Hematopoietic multipotent progenitor cell treated with erythropoietin and hydrocortisone succinate and interleukin-3 and kit ligand, for 6 days (in vitro differentiated cells): ENCODE data around the gene DEFB118.
"Not testable (repeated sequence)": the region's sequence is repeated elsewhere in the genome, so short reads cannot be mapped to it uniquely, and the experiment has no call there.

Experiments used
- DNase-seq: peaks from one replicate; pipeline ENCODE4 v3.0.0-alpha.2; 2015

Gene DEFB118, protein sequence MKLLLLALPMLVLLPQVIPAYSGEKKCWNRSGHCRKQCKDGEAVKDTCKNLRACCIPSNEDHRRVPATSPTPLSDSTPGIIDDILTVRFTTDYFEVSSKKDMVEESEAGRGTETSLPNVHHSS

DNA sequence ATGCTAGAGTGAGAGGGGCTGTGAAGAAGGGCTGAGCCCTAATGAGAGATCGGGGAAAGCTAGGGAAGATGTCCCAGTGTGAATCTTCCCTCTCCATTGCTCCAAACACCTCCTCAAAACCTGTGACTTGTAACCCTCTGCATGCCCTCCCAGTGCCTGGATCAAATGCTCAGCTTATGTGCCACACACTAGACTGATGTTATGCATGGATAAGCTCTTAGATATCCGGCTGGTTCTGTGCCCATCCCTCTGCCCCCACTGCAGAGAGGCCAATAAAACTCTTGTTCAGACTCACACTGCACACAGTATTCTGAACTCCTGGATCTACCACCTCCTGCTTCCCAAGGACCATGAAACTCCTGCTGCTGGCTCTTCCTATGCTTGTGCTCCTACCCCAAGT is at the start of gene DEFB118:
Gene DEFB118, plus strand, starts transcription at position 301 of the 400 bp plus-strand sequence. Its CDS starts 50 bp downstream, at position 351.
- no peak for DNase-seq

DNA sequence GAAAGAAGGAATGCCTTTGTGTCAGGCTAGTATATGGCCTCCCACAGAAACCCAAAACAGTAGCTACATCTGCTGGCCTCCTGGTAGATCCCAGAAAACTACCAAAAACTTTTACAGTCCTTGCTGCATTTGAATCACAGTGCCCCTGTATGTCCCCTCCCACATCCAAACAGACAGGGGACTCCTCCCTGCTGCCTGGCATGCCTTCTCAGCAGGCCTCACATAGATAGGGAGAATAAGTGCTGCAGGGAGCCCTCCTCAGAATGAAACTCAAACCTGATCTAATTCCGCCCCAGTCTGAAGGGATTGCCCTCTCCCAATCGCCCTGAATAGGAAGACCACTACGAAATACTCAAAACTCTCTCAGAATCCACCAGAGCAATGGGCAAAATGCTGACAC is 45.9 kb upstream of the DEFB118 start:
- no peak for DNase-seq

DNA sequence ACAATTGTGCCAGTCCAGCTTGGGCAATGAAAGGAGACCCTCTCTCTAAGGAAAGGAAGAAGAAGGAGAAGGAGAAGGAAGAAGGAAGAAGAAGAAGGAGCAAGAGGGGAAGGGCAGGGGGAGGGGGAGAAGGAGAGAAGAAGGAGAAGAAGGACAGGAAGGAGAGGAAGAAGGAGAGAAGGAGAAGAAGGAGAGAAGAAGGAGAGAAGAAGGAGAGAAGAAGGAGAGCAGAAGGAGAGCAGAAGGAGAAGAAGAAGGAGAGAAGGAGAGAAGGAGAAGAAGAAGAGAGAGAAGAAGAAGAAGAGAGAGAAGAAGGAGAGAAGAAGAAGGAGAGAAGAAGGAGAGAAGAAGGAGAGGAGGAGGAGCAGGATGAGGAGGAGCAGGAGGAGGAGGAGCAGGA is 37.5 kb upstream of the DEFB118 start:
- no peak for DNase-seq

DNA sequence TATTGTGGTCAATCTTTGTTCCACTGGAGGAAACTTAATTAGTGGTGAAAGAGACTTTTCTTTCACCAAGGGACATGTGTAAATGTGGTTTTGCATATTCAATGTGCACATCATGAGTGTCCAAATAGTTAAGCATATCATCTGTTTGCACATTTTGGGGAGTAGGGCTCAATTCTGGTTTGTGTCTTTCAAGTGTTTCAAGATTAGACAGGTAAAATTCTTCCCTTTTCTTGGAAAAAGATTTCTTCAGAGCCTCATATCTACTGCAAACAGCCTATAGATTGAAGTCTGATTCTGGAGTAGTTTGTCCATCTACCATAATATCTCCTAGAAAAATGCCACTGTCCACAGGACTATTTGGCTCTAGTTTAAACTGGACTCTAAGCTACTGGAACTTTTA is 26.9 kb upstream of the DEFB118 start:
- no peak for DNase-seq

DNA sequence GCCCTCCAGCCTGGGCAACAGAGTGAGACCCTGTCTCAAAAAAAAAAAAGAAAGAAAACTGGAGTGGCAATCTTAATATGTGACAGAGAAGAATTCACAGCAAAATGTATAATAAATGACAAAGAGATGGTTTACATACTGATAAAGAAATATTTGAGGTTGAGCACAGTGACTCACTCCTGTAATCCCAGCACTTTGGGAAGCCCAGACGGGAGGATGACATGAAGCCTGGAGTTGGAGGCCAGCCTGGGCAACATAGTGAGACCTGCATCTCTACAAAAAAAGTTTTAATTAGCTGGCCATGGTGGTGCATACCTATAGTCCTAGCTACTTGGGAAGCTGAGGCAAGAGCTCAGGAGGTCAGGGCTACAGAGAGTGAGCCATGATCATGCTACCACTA is 12.4 kb upstream of the DEFB118 start:
- no peak for DNase-seq

DNA sequence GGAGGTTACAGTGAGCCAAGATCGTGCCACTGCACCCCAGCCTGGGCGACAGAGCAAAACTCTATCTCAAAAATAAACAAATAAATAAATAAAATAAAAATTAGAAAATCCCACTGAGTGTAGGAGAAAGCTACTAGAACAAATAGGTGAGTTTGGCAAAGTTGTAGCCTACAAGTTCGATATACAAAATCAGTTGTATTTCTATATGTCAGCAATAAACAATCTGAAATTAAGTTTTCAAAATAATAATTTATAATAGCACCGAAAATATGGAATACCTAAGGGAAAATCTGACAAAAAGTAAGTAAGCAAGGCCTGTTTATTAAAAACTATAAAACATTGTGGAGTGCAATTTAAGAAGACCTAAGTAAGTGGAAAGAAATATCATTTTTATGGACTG is 5.1 kb upstream of the DEFB118 start:
- no peak for DNase-seq

DNA sequence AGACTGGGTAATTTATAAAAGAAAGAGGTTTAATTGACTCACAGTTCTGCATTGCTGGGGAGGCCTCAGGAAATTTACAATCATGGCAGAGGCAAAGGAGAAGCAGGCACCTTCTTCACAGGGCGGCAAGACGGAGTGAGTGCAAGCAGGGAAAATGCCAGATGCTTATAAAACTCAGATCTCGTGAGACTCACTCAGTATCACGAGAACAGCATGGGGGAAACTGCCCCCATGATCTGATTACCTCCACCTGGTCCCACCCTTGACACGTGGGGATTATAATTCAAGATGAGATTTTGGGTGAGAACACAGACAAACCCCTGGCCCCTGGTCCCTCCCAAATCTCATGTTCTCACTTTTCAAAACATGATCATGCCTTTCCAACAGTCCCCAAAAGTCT is 4.1 kb upstream of the DEFB118 start:
- DNase-seq, result not testable (repeated sequence)

DNA sequence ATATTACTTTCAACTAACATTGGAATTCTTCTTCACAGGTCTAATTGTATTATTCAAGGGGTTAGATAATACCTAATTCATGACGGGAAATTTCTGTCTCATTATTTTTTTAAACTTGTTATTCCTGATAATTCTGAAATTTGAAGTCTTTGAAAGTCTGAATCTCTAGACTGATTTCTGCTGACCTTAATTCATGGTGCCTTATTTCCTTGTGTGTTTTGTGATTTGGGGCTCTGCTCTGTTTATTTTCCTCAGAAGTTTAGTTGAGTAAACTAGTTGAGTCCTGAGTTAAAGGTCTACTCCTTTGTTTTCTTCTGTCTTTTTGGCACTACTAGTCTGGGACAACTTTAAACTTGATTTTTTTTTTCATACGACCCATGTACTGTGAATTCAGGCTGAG is 5.9 kb downstream of the DEFB118 start:
- no peak for DNase-seq

DNA sequence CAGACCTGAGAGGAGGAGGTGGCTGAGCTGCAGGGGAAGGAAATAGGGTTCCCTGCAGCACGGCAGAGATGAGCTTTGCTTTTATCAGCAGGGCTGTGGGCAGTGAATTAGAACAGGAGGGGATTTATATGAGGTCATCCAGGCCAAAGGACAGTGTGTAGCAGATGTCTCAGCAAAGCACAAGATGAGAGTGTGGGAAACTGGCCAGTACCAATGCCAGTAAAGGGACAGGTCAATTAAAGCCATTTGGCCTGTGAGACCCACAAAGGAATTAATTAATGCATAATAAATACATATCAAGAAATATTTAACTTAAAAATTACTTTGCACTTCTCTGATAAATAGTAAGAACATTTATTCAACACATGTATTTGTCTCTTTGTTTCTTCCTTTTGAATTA is 22.1 kb downstream of the DEFB118 start, which contains the start of gene DEFB119:
Gene DEFB119, minus strand, starts transcription at position 101 of the 400 bp plus-strand sequence. CDS start 107 bp downstream, outside the sequence.
- no peak for DNase-seq

DNA sequence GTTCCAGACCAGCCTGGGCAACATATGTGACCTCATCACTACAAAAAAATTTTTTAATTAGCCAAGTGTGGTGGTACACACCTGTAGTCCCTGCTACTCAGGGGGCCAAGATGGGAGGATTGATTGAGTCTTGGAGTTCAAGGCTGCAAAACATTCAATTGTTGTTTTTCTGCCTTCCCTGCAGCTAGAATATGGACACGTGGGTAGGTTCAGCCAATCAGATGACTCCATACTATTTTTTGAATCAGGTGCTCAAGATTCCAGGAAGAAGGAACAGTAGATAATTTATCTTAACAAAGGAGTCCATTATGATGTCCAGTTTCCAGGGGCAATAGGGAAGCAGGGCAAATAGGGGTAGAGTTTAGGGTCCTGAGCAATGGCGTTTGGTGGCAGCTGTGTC is 24.4 kb downstream of the DEFB118 start:
- no peak for DNase-seq

DNA sequence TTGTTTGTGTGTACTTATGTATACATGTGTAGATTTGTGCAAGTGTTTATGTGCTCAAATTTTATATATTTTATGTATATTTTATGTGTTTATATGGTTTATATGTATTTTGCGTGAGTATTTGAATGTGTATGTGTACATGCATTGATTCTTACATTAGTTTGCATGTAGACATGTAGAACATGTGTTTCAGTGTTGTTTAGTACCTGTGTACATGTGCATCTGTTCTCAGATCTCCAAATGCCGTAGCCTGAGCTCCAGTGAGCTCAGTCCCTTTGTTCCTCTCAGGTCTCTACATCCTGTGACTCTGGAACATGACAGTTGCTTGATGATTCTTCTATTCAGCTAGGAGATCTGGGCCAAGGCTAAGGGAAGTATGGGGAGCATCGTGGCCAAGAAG is 26.5 kb downstream of the DEFB118 start:
- no peak for DNase-seq

DNA sequence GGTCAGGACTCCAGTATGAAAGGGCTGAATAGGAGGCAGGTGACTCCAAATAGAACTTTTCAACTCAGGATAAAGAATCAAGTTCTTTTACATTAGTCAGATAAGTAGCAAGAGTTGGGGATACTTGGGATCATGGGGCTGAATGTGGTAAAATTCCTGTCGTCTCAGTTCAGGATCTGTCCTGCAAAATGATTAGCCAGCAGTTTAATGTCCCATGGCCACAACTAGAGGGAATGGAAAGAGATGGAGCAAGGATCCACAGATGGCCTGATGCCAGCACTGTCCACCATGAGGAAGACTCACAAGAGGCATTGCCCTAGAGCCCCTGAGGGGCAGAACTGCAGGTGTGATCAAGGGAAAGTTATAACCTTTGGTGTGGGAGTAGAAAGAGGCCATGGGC is 35.5 kb downstream of the DEFB118 start:
- no peak for DNase-seq

DNA sequence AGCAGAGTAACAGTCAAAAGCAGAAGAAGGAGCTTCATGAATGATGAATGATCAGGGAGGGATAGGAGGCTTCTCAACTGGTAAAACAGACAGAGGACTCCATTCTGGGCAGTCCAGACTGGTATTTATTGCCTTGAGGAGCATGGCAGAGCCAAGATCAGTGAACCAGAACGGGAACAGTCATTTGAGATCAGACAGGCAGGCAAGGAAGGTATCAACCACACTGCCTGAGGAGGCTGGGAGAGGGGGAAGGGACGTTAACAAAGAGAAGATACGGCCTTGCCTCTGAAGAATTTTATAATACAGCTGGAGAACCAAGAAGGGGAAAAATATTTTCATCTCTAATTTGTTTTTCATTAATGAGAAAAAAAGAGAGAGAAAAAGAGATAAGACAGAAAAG is 37.7 kb downstream of the DEFB118 start, which contains the start of gene DEFB121:
Gene DEFB121, minus strand, starts transcription at position 101 of the 400 bp plus-strand sequence. Its CDS starts 63 bp downstream, at position 38.
- DNase-seq, result no peak

DNA sequence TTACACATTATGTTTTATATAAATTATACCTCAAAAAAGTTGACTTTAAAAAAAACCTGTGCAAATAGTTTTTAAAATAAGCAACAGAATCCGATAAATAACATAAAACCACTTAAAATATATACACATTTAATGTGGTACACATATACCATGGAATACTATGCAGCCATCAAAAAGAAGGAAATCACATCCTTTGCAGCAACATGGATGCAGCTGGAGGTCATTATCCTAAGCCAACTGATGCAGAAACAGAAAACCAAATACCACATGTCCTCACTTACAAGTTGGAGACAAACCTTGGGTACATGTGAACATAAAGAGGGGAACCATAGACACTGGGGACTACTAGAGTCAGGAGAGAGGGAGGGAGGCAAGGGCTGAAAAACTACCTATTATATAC is 41.6 kb downstream of the DEFB118 start:
- no peak for DNase-seq

DNA sequence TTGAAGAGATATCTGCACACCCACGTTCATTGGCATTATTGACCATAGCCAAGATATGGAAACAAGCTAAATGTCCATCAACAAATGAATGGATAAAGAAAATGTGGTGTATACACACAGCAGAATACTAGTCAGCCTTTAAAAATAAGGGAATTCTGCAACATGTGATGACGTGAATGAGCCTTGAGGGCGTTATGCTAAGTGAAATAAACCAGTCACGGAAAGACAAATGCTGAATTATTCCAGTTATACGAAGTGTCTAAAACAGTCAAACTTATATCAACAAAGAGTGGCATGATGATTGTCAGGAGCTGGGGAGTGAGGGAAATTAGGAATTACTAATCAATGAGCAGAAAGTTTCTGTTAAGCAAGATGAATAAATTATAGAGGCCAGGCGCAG is 46.0 kb downstream of the DEFB118 start:
- no peak for DNase-seq

DNA sequence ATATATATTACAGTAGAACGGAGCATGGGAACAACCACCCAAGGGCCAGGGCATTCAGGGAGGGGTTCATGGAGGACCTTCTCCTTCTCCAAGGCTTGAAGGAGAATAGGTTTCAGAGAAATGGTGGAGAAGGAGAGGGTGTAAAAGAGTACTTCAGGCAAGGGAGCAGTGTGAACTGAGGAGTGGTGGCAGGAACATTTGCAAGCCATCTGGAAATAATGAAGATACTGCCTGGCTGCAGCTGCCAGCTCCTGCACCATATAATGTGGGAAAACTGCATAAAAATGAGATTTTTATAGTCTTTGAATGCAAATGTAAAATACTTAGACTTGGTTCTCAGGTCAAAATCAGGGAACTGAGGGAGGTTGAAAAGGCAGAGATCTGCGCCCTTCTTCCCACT is 47.3 kb downstream of the DEFB118 start:
- no peak for DNase-seq

DNA sequence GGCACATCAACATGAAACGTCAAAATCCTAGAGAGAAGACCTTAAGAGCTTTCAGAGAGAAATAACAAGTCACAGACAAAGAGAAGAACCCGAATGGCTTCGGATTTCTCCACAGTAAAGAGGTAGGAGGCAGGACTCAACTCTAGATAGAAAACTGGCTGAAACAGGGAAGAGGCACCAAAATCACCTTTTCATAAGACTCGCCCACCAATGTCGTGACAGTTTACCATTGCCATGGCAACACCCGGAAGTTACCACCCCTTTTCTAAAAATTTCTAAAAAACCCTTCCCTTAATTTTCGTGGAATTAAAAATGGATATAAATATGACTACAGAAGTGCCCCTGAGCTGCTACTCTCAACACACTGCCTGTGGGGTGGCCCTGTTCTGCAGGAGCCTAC is 49.9 kb downstream of the DEFB118 start:
- no peak for DNase-seq
